A673 (cell line): ENCODE measurements around the gene NRXN2. TPM values are rescaled to one million over a fixed set of nuclear protein-coding genes. Genes with fewer than 3 reads are reported as not detected.

Experiments used
- BruUV-seq: library from RNA; stranded (reverse); fragments of 400-500 nt; replicated peaks from 2 replicates; lab custom pipeline; 2021; lab: Mats Ljungman, UMichigan
- CTCF ChIA-PET: fragments of 300-600 bp; sonication (Branson Sonifier 250); formaldehyde crosslinking; loops from one replicate; lab custom pipeline; 2022; ENCODE audit warnings: antibody characterized with exemption; lab: Charles Lee
- POLR2A ChIA-PET: fragments of 300-600 bp; sonication (Branson Sonifier 250); formaldehyde crosslinking; loops from one replicate; lab custom pipeline; 2022; ENCODE audit warnings: antibody characterized with exemption; ENCODE audit not compliant: low non-redundant PET; lab: Charles Lee
- DNase-seq: peaks from one replicate; pipeline ENCODE4 v3.0.0-alpha.2; 2015; ENCODE audit warnings: low spot score
- H3K27ac ChIP-seq: fragments of 200-600 bp; sonication (generic); 2 replicates; pipeline ENCODE4 v1.5.1; 2016; ENCODE audit warnings: mixed run types, low read depth, mild to moderate bottlenecking, mixed read lengths, antibody characterized with exemption, low read length; ENCODE audit not compliant: poor library complexity, severe bottlenecking
- H3K27me3 ChIP-seq: fragments of 200-600 bp; sonication (generic); replicated peaks from 2 replicates; pipeline ENCODE4 v1.6.1; 2017; ENCODE audit warnings: mixed run types, low read depth, mild to moderate bottlenecking, mixed read lengths, antibody characterized with exemption, low read length; ENCODE audit not compliant: insufficient read depth, poor library complexity
- H3K36me3 ChIP-seq: fragments of 200-600 bp; sonication (generic); 2 replicates; pipeline ENCODE4 v1.6.1; 2016; ENCODE audit warnings: mixed run types, mild to moderate bottlenecking, mixed read lengths, antibody characterized with exemption, low read length; ENCODE audit not compliant: insufficient read depth, poor library complexity, severe bottlenecking
- H3K4me1 ChIP-seq: fragments of 200-600 bp; sonication (generic); 2 replicates; pipeline ENCODE4 v1.6.1; 2017; ENCODE audit warnings: mixed run types, mild to moderate bottlenecking, mixed read lengths, antibody characterized with exemption, low read length; ENCODE audit not compliant: insufficient read depth, poor library complexity, severe bottlenecking
- H3K4me3 ChIP-seq: fragments of 200-600 bp; sonication (generic); 2 replicates; pipeline ENCODE4 v1.5.1; 2016; ENCODE audit warnings: low read depth, mixed run types, mild to moderate bottlenecking, mixed read lengths, low read length; ENCODE audit not compliant: poor library complexity, severe bottlenecking
- H3K9me3 ChIP-seq: fragments of 200-600 bp; sonication (generic); 2 replicates; pipeline ENCODE4 v1.6.1; 2016; ENCODE audit warnings: mixed run types, low read depth, mild to moderate bottlenecking, mixed read lengths, antibody characterized with exemption, low read length; ENCODE audit not compliant: poor library complexity, severe bottlenecking
- CTCF ChIP-seq: fragments of 300-800, 200-600 bp; sonication (generic); conservative IDR thresholded peaks from 2 replicates; pipeline ENCODE4 v1.5.1; 2017; ENCODE audit warnings: low read depth, mild to moderate bottlenecking, antibody characterized with exemption, low read length, moderate library complexity, mixed read lengths
- EZH2 ChIP-seq: fragments of 200-600 bp; sonication (generic); IDR thresholded peaks from 2 replicates; pipeline ENCODE4 v1.6.1; 2017; ENCODE audit warnings: borderline replicate concordance, low read depth, mild to moderate bottlenecking, mixed read lengths, antibody characterized with exemption, low read length; ENCODE audit not compliant: poor library complexity, severe bottlenecking
- intact Hi-C: fragments of 100-400 bp; cut with micrococcal nuclease; formaldehyde crosslinking; loops from one replicate; pipeline ENCODE4 v1.10.0; 2022; ENCODE audit not compliant: unreplicated experiment
- total RNA-seq: library from RNA; stranded (reverse); gene quantifications from 2 replicates; pipeline ENCODE4 v1.2.3, GENCODE V29; 2021

The NRXN2 gene
- total RNA-seq, 1 experiment from 2014 or later: 5.0 TPM

- CTCF ChIA-PET: no interaction called here
- H3K27me3 ChIP-seq: peaks cover 42% of the 10 kb centered on the region
Observed at GRCh38 chr11:64681171-64681570, 41.8 kb downstream of the NRXN2 start.

GRCh38 chr11:64679846-64680245 lies 43.2 kb downstream of the NRXN2 start:
- H3K27me3 ChIP-seq: peaks cover 42% of the 10 kb centered on the region
- no TSS peak for BruUV-seq

More at GRCh38 chr11:64681171-64681570, 41.8 kb downstream of the NRXN2 start:
- no peak for TF ChIP-seq EZH2
- Histone ChIP-seq H3K27ac (no peak overlapping the region), H3K9me3 (no peaks in the 10 kb centered on the region), H3K4me3 (no peak overlapping the region), H3K36me3 (no peaks in the 10 kb centered on the region), H3K4me1 (peaks cover 3% of the 10 kb centered on the region)
- no TSS peak for BruUV-seq
- POLR2A ChIA-PET: no interaction called here
- intact Hi-C loops: no loop called here
- no peak for DNase-seq

GRCh38 chr11:64677441-64678023 lies 45.5 kb downstream of the NRXN2 start:
- Histone ChIP-seq H3K27ac (no peak overlapping the region), H3K27me3 (peaks cover 46% of the 10 kb centered on the region), H3K36me3 (no peaks in the 10 kb centered on the region), H3K4me1 (peaks cover 13% of the 10 kb centered on the region), H3K4me3 (no peak overlapping the region), H3K9me3 (no peaks in the 10 kb centered on the region)
- no TSS peak for BruUV-seq
- DNase-seq: no peak
- intact Hi-C loops: no loop called here
- ChIA-PET POLR2A (no interaction called here), CTCF (interaction anchor here (0.7 kb wide), 1 partner anchor 17 kb away, joined by 3 read pairs; no protein-coding TSS in a partner anchor)
- TF ChIP-seq EZH2 (no peak), CTCF (no peak)

More at GRCh38 chr11:64679846-64680245, 43.2 kb downstream of the NRXN2 start:
- CTCF ChIA-PET: interaction anchor here (0.9 kb wide), 1 partner anchor 9 kb away, joined by 4 read pairs; no protein-coding TSS in a partner anchor
- Histone ChIP-seq H3K4me1 (peaks cover 13% of the 10 kb centered on the region), H3K4me3 (no peak overlapping the region), H3K9me3 (no peaks in the 10 kb centered on the region), H3K36me3 (no peaks in the 10 kb centered on the region), H3K27ac (no peak overlapping the region)
- intact Hi-C loops: no loop called here
- DNase-seq: no peak
- POLR2A ChIA-PET: no interaction called here
- TF ChIP-seq CTCF: no peak

GRCh38 chr11:64676261-64676615 lies 46.8 kb downstream of the NRXN2 start:
- POLR2A ChIA-PET: no interaction called here
- Histone ChIP-seq H3K4me3 (no peak overlapping the region), H3K27me3 (peaks cover 55% of the 10 kb centered on the region), H3K4me1 (peaks cover 13% of the 10 kb centered on the region), H3K9me3 (no peaks in the 10 kb centered on the region), H3K27ac (no peak overlapping the region), H3K36me3 (no peaks in the 10 kb centered on the region)
- CTCF ChIA-PET: interaction anchor here (2.6 kb wide), 1 partner anchor 12 kb away, joined by 7 read pairs; no protein-coding TSS in a partner anchor
- no TSS peak for BruUV-seq
- no peak for TF ChIP-seq EZH2
- intact Hi-C loops: no loop called here
- DNase-seq: no peak
